Measurements from ENCODE around the gene CYP2F1.
"Not testable (repeated sequence)": the region's sequence is repeated elsewhere in the genome, so short reads cannot be mapped to it uniquely, and the experiment has no call there.

Gene CYP2F1, protein sequence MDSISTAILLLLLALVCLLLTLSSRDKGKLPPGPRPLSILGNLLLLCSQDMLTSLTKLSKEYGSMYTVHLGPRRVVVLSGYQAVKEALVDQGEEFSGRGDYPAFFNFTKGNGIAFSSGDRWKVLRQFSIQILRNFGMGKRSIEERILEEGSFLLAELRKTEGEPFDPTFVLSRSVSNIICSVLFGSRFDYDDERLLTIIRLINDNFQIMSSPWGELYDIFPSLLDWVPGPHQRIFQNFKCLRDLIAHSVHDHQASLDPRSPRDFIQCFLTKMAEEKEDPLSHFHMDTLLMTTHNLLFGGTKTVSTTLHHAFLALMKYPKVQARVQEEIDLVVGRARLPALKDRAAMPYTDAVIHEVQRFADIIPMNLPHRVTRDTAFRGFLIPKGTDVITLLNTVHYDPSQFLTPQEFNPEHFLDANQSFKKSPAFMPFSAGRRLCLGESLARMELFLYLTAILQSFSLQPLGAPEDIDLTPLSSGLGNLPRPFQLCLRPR

DNA sequence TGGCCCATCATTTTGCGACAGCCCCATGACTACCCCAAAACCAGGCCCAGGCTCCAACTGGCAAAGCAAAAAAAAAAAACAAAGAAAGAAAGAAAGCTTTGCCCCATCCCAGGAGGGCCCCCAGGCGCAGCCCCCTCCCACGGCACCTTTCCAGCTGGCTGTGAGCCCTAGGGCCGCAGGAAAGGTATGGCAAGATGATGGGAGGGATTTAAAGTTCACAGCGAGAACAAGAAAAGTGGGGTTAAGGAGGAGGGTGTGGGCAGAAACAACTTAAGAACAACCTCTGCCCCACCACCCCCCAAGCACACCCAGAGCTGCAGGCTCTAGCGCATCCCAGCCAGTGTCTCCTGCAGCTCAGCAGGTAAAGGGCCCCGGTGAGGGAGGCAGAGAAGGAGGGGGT, at the start of gene CYP2F1:
Gene CYP2F1 (plus strand): TSS at position 301 of the 400 bp plus-strand sequence. CDS start 1,757 bp downstream, outside the sequence.
- DNase-seq, result no peak

DNA sequence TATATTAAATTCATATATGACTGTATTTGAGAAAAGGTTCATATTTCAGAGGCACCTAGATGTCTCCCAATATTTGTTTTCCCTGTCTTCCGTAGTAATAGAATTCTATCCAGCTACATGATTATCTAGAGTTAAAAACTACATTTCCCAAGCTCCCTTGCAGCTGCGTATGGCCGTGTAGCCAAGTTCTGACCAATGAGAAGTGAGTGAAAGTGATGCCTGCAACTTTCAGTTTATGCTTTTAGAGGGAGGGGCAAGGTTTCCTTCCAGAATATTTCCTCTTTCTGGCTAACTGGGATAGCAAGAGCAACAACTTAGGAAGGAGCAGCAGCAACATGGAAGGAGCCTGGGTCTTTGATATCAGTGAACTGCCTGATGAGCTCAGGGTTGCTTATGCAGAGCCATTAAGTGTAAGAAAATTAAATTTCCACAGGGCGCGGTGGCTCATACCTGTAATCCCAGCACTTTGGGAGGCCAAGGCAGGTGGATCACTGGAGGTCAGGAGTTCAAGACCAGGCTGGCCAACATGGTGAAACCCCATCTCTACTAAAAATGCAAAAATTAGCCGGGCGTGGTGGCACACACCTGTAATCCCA, 49.2 kb upstream of the CYP2F1 start:
- peak in 1 of 2 donors; percentile 5 for DNase-seq

DNA sequence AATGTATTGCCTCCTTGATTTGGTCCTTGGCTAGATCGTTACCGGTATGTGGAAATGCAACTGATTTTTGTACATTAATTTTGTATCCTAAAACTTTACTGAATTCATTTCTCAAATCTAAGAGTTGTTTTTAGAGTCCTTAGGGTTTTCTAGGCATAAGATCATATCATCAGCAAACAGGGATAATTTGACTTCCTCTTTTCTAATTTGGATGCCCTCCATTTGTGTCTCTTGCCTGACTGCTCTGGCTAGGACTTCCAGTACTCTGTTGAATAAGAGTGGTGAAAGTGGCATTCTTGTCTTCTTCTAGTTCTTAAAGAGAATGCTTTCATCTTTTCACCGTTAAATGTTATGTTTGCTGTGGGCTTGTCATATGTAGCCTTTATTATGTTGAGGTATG, 37.9 kb upstream of the CYP2F1 start:
- no peak for DNase-seq

DNA sequence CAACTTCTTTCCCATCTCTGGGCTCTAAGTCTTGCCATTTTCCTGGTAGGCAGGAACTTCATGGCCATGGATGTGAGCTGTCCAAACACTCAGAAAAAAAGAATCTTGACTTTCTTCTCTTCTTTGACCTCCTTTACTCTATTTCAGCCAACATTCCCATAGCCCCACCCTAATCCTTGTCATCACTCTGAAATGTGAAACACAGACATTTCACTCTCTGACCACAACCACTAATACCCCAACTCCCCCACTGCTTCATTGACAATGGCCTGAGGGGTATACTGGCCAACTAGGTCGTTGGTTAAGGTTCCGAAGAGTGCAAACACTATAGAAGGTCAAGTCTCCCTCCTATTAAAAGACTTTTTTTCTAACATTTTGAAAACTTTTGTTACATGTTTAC, 30.7 kb upstream of the CYP2F1 start:
- no peak for DNase-seq

DNA sequence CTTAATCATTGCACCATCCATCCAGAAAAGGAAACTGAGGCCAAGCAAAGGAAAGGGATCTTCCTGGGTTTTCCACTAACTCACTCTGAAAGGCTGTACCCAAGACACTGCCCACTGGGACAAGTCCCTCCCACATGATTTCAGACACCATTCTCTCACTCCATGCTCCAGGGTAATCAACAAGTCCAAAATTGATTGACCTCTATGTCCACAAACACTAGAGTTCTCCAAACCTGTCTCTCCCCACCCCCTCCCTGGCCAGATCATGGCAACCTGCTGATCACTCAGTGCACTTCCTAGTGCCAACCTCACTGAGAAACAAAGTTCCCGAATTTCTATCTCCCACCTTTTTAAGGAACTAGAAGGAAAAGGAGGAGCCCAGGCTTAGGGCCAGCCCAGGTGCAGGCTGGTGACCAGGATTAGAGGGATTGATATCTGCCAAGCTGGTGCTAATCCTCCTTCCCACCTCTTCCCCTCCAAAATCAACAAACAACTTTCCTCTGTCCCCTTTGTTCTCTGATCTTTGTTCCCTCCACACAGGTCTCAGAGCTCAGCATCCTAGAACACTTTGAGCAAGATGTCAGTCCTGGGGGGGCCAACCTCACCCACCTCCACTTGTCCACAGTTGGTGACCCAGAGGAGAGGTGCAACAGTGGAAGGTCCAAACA, 28.4 kb upstream of the CYP2F1 start:
- DNase-seq, result no peak

DNA sequence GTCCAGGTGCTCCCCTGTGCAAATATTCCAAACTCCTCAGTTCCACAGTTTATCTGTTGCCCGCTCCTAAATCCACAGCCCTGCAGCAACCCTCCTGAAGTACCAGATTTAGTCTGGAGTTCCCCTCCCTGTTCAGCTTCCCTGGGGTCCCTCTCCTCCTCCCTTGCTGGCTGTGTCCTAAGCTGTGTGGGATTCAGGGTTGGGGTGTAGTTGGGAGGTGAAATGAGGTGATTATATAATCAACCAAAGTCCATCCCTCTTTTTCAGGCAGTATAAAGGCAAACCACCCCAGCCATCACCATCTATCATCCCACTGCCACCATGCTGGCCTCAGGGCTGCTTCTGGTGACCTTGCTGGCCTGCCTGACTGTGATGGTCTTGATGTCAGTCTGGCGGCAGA, 26.1 kb upstream of the CYP2F1 start, which contains the start of gene CYP2A13:
Gene CYP2A13 (plus strand): TSS at position 301 of the 400 bp plus-strand sequence. CDS start 21 bp downstream, at position 322.
- no peak for DNase-seq

DNA sequence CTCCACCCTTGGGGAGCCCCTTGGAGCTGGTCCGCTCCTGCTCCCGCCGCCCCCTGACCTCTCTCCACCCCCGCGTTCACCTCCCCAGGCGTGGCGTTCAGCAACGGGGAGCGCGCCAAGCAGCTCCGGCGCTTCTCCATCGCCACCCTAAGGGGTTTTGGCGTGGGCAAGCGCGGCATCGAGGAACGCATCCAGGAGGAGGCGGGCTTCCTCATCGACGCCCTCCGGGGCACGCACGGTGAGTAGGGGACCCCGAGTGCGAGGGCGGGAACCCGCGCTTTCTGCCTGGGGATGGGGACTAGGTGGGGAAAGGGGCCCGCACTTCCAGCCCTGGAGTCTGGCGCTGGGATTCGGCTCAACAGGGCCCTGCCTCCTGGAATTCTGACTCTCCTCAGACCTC, 24.3 kb upstream of the CYP2F1 start:
- DNase-seq, result no peak

DNA sequence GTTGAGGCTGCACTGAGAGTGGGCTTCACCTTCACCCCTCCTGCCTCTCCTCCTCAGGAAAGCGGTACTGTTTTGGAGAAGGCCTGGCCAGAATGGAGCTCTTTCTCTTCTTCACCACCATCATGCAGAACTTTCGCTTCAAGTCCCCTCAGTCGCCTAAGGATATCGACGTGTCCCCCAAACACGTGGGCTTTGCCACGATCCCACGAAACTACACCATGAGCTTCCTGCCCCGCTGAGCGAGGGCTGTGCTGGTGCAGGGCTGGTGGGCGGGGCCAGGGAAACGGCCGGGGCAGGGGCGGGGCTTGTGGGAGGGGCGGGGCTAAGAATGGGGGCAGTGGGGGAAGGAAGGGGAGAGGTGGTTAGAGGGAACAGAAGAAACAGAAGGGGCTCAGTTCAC, 18.5 kb upstream of the CYP2F1 start:
- no peak for DNase-seq

DNA sequence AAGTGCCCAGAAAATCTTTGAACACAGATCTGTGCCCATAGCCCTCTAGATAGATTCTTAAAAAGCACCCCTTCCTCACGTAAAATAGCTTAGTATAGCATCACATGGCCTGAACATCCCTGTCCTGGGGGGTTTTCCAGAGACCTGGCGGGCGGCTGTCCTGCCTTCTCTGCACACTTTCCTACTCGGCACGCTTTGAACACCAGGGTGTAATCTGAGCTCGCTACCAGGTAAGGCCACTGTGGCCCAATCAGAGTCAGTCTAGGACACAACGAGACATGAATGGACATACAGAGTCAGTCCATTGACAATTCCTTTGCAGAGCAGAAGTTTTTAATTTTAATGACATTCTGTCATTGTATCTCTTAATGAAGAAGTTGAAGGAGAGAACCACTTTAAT, 17.9 kb upstream of the CYP2F1 start:
- no peak for DNase-seq

DNA sequence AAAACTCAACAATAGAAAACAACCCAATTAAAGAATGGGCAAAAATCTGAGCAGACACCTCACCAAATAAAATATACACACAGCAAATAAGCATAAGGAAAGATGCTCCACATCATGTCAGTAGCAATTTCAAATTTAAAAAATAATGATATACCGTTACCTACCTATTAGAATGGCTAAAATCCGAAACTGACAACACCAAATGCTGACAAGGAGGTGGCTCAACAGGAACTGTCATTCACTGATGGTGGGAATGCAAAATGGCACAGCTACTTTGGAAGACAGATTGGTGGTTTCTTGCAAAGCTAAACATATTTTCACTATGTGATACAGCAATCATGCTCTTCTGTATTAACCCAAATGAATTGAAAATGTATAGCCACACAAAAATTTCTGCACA, 16.9 kb upstream of the CYP2F1 start:
- no peak for DNase-seq

DNA sequence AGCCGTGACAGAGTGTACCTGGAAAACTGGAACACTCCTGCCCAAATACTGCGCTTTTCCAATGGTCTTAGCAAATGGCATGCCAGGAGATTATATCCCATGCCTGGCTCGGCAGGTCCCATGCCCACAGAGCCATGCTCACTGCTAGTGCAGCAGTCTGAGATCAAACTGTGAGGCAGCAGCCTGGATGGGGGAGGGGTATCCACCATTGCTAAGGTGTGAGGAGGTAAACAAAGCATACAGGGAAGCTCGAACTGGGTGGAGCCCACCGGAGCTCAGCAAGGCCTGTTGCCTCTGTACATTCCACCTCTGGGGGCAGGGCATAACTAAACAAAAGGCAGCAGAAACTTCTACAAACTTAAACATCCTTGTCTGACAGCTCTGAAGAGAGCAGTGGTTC, 15.5 kb upstream of the CYP2F1 start:
- DNase-seq, result no peak

DNA sequence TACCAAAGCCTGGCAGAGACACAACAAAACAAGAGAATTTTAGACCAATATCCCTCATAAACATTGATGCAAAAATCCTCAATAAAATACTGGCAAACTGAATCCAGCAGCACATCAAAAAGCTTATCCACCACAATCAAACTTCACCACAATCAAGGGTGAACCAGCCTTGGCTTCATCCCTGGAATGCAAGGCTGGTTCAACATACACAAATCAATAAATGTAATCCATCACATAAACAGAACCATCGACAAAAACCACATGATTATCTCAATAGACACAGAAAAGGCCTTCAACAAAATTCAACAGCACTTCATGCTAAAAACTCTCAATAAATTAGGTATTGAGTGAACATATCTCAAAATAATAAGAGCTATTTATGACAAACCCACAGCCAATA, 12.0 kb upstream of the CYP2F1 start:
- DNase-seq, result not testable (repeated sequence)

DNA sequence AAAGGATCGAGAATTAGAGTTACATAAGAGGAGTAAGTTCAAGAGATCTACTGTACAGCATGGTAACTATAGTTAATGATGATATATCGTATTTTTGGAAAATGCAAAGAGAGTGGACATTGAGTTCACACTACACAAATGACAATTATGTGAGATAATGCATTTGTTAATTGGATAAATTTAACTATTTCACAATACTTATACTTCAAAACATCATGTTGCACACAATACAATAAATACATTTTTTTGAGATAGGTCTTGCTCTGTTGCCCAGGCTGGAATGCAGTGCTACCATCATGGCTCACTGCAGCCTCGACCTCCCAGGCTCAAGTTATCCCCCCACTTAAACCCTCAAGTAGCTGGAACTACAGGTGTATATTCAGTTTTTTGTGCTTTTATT, 8.1 kb upstream of the CYP2F1 start:
- DNase-seq, result no peak

DNA sequence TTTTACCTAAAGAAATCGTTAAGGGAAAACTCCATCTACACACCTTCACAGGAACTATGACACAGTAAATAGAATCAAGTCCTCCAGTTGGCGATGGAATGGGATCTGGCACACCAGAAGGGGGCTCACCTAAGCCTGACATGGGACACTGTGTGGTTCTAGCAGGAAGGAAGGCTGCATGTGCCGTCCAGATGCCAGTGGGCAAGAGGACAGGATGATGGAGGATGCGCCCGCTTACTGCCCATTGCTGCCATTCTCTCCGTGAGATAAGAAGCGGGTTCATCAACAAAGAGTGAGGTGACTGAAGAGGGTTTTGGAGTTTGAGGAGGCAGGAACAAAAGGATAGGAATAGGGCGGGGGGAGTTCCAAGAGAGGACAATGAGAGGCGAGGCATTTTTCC, 2.9 kb upstream of the CYP2F1 start:
- no peak for DNase-seq

DNA sequence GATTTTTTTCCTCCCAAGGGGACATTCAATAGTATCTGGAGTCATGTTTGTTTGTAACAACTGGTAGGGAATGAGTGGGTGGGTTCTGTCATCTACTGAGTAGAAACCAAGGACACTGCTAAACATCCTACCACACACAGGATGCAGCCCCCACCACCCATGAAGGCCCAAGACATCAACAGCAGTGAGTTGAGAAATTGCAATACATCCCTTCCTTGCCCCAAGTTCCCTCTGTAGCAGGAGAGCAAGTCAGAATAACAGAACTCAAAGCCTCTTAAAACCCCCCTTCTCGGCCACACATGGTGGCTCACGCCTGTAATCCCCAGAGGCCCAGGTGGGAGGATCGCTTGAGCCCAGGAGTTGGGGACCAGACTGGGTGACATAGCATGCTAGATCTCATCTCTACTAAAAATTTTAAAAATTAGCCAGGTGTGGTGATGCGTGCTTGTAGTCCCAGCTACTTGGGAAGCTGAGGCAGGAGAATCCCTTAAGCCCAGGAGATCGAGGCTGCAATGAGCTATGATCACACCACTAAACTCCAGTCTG, 2.4 kb upstream of the CYP2F1 start:
- DNase-seq, result no peak

DNA sequence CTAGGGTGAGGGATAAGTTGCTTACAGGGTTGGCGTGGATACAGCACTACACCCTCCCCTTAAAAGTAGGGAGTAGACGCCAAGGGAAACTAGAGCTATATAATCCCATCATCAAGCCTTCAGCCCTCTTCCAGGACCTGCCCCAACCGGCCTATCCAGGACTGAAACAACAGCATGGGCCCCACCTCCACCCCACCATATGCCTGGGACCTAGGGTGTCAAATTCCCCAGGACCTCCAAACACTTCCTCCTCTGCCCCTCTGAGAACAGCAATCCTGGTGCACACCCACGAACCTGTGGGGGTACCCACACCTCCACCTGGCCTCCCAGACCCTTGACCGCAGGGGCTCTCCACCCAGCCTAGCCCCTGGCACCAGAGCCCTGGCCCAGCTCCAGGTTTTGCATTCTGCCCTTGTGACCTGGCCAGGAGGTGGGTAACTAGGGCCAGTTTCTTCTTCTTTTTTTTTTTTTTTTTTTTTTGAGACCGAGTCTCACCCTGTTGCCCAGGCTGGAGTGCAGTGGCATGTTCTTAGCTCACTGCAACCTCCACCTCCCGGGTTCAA, 1.4 kb upstream of the CYP2F1 start:
- DNase-seq, result no peak

DNA sequence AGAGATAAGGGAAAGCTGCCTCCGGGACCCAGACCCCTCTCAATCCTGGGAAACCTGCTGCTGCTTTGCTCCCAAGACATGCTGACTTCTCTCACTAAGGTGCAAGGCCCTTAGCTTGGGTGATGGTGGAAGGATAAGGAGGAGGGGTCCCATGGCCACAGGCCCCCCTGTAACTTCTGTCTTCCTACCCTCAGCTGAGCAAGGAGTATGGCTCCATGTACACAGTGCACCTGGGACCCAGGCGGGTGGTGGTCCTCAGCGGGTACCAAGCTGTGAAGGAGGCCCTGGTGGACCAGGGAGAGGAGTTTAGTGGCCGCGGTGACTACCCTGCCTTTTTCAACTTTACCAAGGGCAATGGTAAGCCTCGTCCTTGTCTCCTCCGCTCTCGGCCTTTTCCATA, 2.0 kb downstream of the CYP2F1 start:
- DNase-seq, result no peak

DNA sequence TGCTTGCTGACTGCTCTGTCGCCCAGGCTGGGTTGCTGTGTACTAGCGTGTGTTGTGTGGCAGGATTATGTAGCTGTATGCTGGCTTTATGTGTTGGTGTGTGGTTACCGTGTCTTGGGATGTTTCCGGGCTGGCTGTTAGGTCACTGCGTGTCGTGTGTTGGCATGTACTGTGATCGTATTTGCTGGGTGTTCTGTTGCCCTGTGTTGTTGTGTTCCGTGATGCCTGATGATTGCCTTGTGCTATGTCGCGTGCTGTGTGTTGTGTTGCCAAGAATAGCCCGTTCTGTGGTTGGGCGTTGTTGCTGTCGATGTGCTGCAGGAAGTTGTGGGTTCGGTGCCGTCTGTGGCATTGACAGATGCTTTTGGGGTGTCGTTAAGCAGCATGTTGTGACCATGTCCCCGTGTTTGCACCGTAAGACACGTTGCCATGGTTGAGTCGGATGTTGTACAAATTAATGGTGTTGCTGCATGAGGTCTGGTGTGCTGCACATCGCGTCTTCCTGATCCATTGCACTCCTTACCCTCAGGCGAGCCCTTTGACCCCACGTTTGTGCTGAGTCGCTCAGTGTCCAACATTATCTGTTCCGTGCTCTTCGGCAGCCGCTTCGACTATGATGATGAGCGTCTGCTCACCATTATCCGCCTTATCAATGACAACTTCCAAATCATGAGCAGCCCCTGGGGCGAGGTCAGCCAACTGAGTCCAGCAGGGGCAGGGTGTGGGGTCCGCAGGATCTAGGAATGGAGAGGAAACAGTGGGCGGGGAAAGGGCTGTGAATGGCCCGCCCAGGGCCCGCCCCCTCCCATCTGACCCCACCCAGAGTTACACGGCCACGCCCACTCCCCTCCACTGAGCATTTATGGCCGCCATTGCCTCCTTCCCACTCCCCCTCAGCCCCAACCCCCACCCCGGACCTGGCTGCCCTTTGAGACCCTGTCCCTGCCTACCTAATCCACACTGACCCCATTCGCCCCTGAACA, 7.0 kb downstream of the CYP2F1 start:
- DNase-seq, result peak; percentile 89 to 91

DNA sequence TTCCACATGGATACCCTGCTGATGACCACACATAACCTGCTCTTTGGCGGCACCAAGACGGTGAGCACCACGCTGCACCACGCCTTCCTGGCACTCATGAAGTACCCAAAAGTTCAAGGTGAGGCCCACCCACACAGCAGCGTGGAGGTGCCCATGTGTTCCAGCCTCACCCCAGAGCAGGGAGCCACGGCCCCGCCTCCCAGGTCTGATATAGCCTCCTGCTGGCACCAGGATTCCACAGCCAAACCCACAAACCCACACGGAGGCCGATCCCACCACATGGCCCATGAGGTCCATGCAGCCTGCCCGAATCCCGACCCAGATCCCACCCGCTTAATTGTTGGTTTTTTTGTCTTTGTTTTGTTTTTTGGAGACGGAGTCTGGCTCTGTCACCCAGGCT, 8.6 kb downstream of the CYP2F1 start:
- DNase-seq, result not testable (repeated sequence)

DNA sequence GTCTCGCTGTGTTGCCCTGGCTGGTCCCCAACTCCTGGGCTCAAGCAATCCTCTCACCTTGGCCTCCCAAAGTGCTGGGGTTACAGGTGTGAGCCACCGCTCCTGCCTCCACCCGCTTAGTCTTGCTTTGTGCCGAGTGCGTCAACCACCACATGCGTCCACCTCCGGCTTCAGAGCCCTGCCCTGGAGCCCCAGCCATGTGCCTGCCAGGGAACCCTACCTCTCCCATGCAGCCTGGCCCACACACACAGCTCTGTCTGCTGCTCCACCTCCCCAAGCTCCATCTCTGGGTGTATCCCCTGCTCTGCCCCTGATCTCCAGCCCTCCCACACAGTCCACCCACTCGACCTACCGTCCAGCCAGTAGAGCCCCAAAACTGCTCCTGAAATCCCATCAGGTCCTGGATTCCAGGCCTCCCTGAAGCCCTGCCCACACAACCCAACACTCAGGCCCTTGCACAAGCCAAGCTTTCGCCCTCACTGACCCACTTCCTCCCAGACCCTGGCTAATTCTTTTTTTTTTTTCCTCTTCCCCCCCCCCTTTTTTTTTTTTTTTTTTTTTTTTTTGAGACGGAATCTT, 9.6 kb downstream of the CYP2F1 start:
- no peak for DNase-seq

DNA sequence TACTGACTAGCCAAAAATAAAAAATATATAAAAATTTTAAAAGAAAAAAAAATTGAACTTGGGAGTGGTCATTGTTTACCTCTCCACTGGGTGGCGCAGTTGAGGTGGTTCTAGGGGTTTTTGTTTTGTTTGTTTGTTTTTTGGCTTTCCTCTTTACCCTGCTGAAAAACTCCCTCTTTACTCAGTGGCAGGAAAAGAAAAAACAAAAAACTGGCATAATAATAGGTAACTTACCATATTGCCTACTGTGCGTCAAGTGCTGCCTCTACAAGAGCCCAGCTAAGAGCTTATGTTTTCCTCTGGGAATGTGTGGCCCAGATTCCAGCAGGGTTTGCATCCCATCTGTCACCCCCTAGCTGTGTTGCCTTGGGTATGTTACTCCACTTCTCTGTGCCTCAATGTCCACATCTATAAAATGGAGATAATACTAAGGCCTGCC, 12.6 kb downstream of the CYP2F1 start:
- peak; percentile 40 to 65 for DNase-seq

All from CD4-positive, alpha-beta T cell treated with Interleukin-4 for 1 hour (primary cell).